Upper lobe of right lung (tissue), 1 donor: Measurements from ENCODE around the gene PPIF. TPM values are rescaled to one million over a fixed set of nuclear protein-coding genes. Genes with fewer than 3 reads are reported as not detected.

Experiments used
- ATAC-seq: fragments of 200-7000 bp; cut with Tn5 transposase; one replicate; pipeline ENCODE4 v1.9.1; 2020; ENCODE audit warnings: mild to moderate bottlenecking, moderate library complexity
- DNase-seq: peaks from one replicate; pipeline ENCODE4 v3.0.0-alpha.2; 2020
- H3K27ac ChIP-seq: fragments of 200-600 bp; one replicate; pipeline ENCODE4 v1.8.0; 2022
- H3K27me3 ChIP-seq: fragments of 200-600 bp; one replicate; pipeline ENCODE4 v1.8.0; 2022; ENCODE audit warnings: mild to moderate bottlenecking
- H3K36me3 ChIP-seq: fragments of 200-600 bp; one replicate; pipeline ENCODE4 v1.8.0; 2022
- H3K4me1 ChIP-seq: fragments of 200-600 bp; one replicate; pipeline ENCODE4 v1.8.0; 2022
- H3K4me3 ChIP-seq: fragments of 200-600 bp; one replicate; pipeline ENCODE4 v1.8.0; 2022; ENCODE audit warnings: mild to moderate bottlenecking
- H3K9me3 ChIP-seq: fragments of 200-600 bp; one replicate; pipeline ENCODE4 v1.8.0; 2022
- intact Hi-C: fragments of 100-400 bp; cut with DNase I; formaldehyde crosslinking; loops from one replicate; pipeline ENCODE4 v1.11.0; 2022
- total RNA-seq: library from RNA; stranded (reverse); fragmentation: NEBNext Ultra II Directional; extraction: Animal tissue kit (Norgen Biotek cat#: 25700); gene quantifications from one replicate; pipeline ENCODE4 v1.2.1, GENCODE V29; 2021
- TF ChIP-seq, protein P1 (sequence below): fragments of 200-600 bp; IDR thresholded peaks from one replicate; pipeline ENCODE4 v1.8.0; 2022; ENCODE audit warnings: antibody characterized with exemption
- donor health status: DM: no; HTN: yes; CAD: no; lungs with severe emphysema.

PPIF gene
- total RNA-seq, 1 donor from 2014 or later = 30.7 TPM

DNA sequence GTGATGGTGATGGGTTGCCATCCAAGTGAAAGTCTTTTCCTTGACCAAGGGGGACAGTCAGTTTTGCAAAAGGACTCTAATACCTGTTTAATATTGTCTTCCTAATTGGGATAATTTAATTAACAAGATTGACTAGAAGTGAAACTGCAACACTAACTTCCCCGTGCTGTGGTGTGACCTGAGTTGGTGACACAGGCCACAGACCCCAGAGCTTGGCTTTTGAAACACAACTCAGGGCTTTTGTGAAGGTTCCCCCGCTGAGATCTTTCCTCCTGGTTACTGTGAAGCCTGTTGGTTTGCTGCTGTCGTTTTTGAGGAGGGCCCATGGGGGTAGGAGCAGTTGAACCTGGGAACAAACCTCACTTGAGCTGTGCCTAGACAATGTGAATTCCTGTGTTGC, 6.9 kb downstream of the PPIF start:
- intact Hi-C loops = no loop called here
- ATAC-seq = no peak
- Histone ChIP-seq H3K36me3 (peaks cover 59% of the 10 kb centered on the region), H3K4me3 (no peak overlapping the region), H3K27me3 (no peaks in the 10 kb centered on the region), H3K27ac (no peak overlapping the region), H3K4me1 (peaks cover 5% of the 10 kb centered on the region), H3K9me3 (no peaks in the 10 kb centered on the region)
- DNase-seq = no peak
- TF ChIP-seq, protein P1, sequence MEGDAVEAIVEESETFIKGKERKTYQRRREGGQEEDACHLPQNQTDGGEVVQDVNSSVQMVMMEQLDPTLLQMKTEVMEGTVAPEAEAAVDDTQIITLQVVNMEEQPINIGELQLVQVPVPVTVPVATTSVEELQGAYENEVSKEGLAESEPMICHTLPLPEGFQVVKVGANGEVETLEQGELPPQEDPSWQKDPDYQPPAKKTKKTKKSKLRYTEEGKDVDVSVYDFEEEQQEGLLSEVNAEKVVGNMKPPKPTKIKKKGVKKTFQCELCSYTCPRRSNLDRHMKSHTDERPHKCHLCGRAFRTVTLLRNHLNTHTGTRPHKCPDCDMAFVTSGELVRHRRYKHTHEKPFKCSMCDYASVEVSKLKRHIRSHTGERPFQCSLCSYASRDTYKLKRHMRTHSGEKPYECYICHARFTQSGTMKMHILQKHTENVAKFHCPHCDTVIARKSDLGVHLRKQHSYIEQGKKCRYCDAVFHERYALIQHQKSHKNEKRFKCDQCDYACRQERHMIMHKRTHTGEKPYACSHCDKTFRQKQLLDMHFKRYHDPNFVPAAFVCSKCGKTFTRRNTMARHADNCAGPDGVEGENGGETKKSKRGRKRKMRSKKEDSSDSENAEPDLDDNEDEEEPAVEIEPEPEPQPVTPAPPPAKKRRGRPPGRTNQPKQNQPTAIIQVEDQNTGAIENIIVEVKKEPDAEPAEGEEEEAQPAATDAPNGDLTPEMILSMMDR = no peak

DNA sequence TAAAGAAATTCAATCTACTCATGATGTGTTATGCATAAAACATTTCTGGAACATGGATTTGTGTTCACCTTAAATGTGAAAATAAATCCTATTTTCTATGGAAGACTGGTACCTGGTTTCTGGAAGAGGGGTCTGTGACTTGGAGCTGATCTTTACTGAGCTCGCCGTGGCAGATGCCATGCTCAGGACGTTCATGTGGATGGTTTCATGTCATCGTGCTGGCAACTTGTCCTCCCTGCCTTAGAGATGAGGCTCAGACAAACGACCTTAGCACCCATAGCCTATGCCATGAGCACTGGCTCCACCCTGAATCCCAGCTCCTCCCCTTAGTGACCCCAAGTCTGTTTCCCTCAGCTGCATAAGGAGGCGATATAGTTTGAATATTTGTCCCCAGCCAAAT, 7.3 kb downstream of the PPIF start:
- intact Hi-C loops = no loop called here
- no peak overlapping the region for H3K4me3 ChIP-seq
- DNase-seq (no peak), ATAC-seq (no peak)
- TF ChIP-seq, protein P1 = no peak
- peaks cover 55% of the 10 kb centered on the region for H3K36me3 ChIP-seq
- H3K9me3 ChIP-seq = no peaks in the 10 kb centered on the region
- H3K4me1 ChIP-seq = peaks cover under 1% of the 10 kb centered on the region
- H3K27me3 ChIP-seq = no peaks in the 10 kb centered on the region
- H3K27ac ChIP-seq = no peak overlapping the region

DNA sequence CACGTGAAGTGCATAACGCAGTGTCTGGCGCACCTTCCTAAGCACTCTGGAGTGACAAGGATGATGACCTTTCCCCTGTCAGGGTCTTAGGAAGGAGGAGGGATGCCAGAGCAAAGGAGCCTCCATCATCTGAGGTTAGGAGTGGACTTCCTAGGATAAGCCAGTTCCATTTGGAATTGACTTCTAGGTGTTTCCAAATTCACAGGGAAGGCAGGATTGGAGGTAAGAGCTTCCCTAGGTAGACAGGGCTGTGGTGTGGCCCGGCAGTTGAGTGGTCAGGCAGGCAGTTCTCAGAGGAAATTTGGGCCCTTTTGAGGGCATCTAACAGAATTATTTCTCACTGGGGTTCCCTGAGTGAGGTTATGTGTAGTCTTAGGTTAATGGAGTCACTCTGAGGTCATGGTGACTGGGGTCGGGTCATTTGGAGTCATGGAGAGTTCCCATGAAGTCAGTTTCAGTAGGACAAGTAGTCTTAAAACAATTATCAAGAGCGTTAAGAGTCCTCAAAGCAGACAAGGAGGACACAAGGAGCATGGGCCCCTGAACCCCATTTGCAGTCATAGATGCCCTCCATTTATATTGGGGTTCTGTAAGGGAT, 8.2 kb downstream of the PPIF start:
- no peak overlapping the region for H3K27ac ChIP-seq
- TF ChIP-seq, protein P1 = no peak

DNA sequence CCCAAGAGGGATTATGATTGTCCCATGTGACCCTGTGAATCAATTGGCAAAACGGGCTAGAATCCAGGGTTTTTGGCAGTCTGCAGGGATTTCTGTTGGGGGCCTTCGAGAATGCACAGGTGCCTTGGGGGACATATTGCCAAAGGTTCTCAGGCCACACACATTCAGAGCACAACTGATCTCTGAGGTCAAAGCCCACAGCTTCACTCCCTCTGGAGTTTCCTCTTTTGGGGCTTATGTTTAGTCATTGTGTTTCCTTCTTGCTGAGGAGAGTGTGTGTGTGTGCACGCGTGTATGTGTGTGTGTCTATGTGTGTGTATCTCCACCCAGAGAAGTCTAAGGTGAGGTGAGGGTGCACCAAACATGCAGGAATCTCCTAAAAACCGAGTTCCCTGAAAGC, 8.8 kb downstream of the PPIF start:
- Histone ChIP-seq H3K4me1 (no peaks in the 10 kb centered on the region), H3K27ac (no peak overlapping the region), H3K27me3 (no peaks in the 10 kb centered on the region), H3K9me3 (no peaks in the 10 kb centered on the region), H3K4me3 (no peak overlapping the region), H3K36me3 (peaks cover 40% of the 10 kb centered on the region)
- TF ChIP-seq, protein P1 = no peak
- intact Hi-C loops = no loop called here
- peak; percentile 71 for ATAC-seq
- DNase-seq = no peak

More for the DNA sequence above, 8.2 kb downstream of the PPIF start:
- ATAC-seq = no peak
- no peaks in the 10 kb centered on the region for H3K4me1 ChIP-seq
- H3K4me3 ChIP-seq = no peak overlapping the region
- no peaks in the 10 kb centered on the region for H3K27me3 ChIP-seq
- intact Hi-C loops = no loop called here
- H3K36me3 ChIP-seq = peaks cover 46% of the 10 kb centered on the region
- H3K9me3 ChIP-seq = no peaks in the 10 kb centered on the region
- no peak for DNase-seq

DNA sequence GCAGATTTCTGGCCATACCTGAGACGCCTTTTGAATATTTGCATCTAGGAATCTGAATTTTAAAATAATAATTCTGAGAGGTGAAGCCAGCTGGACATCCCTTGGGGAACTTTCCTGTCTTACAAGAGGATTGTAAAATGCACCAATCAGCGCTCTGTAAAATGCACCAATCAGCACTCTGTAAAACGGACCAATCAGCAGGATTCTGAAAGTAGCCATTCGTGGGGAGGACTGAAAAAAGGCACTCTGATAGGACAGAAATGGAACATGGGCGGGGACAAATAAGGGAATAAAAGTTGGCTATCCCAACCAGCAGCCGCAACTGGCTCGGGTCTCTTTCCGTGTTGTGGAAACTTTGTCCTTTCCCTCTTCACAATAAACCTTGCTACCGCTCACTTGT, 9.9 kb downstream of the PPIF start:
- H3K9me3 ChIP-seq = no peaks in the 10 kb centered on the region
- TF ChIP-seq, protein P1 = no peak
- no peak for ATAC-seq
- intact Hi-C loops = no loop called here
- no peak overlapping the region for H3K27ac ChIP-seq
- peaks cover 29% of the 10 kb centered on the region for H3K36me3 ChIP-seq
- H3K4me3 ChIP-seq = no peak overlapping the region
- H3K27me3 ChIP-seq = no peaks in the 10 kb centered on the region
- no peak for DNase-seq
- no peaks in the 10 kb centered on the region for H3K4me1 ChIP-seq

DNA sequence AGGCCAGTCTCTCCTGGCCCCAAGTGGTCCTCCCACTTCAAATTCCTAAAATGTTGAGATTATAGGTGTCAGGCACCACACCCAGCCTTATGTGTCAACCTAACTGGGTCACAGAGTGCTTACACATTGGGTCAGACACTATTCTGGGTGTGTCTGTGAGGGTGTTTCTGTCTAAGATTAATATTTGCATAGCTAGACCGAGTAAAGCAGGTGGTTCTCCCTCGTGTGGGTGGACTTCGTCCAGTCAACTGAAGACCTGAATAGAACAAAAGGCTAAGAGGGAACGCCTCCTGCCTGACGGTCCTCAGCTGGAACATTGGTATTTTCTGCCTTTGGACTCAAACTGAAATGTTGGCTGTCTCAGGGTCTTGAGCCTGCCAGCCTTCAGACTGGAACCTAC, 11.5 kb downstream of the PPIF start:
- Histone ChIP-seq H3K9me3 (no peaks in the 10 kb centered on the region), H3K4me1 (no peaks in the 10 kb centered on the region), H3K36me3 (peaks cover 13% of the 10 kb centered on the region), H3K27me3 (no peaks in the 10 kb centered on the region), H3K4me3 (no peak overlapping the region), H3K27ac (no peak overlapping the region)
- no peak for DNase-seq
- intact Hi-C loops = no loop called here
- ATAC-seq = peak; percentile 28
- TF ChIP-seq, protein P1 = no peak
